Activated CD8-positive, alpha-beta T cell treated with anti-CD3 and anti-CD28 coated beads, Interleukin-2, amount 10 ng/mL, durations not matched to agents 7 days and 5 days (primary cell): Measurements from ENCODE around the gene RDH5. TPM values are rescaled to one million over a fixed set of nuclear protein-coding genes. Genes with fewer than 3 reads are reported as not detected.

Experiments
- ATAC-seq: fragments of 150-1000 bp; cut with Tn5 transposase; one replicate; pipeline ENCODE4 v1.10.0; 2021; ENCODE audit warnings: moderate library complexity
- CTCF ChIA-PET: fragments of 350-600 bp; sonication (Branson Sonifier 250); formaldehyde crosslinking; loops from one replicate; lab custom pipeline; 2021; ENCODE audit warnings: antibody characterized with exemption; lab: Charles Lee
- POLR2A ChIA-PET: fragments of 350-600 bp; sonication (Branson Sonifier 250); formaldehyde crosslinking; loops from one replicate; lab custom pipeline; 2021; ENCODE audit warnings: antibody characterized with exemption; lab: Charles Lee
- DNase-seq: peaks from one replicate; pipeline ENCODE4 v3.0.0-alpha.2; 2020
- H3K27ac Mint-ChIP-seq: one replicate; pipeline ENCODE4 v1.8.0; 2021; ENCODE audit warnings: mild to moderate bottlenecking, mixed read lengths
- H3K27me3 Mint-ChIP-seq: one replicate; pipeline ENCODE4 v1.8.0; 2021; ENCODE audit warnings: low read depth, mixed read lengths
- H3K36me3 Mint-ChIP-seq: one replicate; pipeline ENCODE4 v1.8.0; 2021; ENCODE audit warnings: low read depth, mixed read lengths
- H3K4me1 Mint-ChIP-seq: one replicate; pipeline ENCODE4 v1.8.0; 2021; ENCODE audit warnings: low read depth, mixed read lengths
- H3K4me3 Mint-ChIP-seq: one replicate; pipeline ENCODE4 v1.8.0; 2021; ENCODE audit warnings: mild to moderate bottlenecking, mixed read lengths
- H3K9me3 Mint-ChIP-seq: one replicate; pipeline ENCODE4 v1.8.0; 2022; ENCODE audit warnings: mixed read lengths; ENCODE audit not compliant: insufficient read depth
- total RNA-seq, 2 experiments: library from RNA; stranded (reverse); gene quantifications; one replicate each; pipeline ENCODE4 v1.2.3, GENCODE V29; 2021

Gene RDH5
- total RNA-seq, 2 experiments from 2014 or later = 12.0 to 12.1 TPM

GRCh38 chr12:55742719-55743405 is 22.7 kb downstream of the RDH5 start, which contains the start of gene GDF11:
TSS of gene GDF11 (plus strand) at chr12:55743122. CDS start at chr12:55743317, 195 bp downstream.
- H3K27ac Mint-ChIP-seq = peak within 1 kb of the TSS; percentile 75
- POLR2A ChIA-PET = interaction anchor here (1.0 to 1.8 kb wide), 7 partner anchors 10 to 190 kb away, joined by 3 to 7 read pairs (median 3); partner anchors contain the start of genes DNAJC14, ORMDL2 and SARNP
- H3K36me3 Mint-ChIP-seq = peaks cover 4% of the 10 kb centered on the region
- peaks cover 7% of the 10 kb centered on the region for H3K27me3 Mint-ChIP-seq
- peak within 1 kb of the TSS; percentile 89 for H3K4me3 Mint-ChIP-seq
- CTCF ChIA-PET = interaction anchor here (0.6 to 6.5 kb wide), 15 partner anchors 11 to 298 kb away, joined by 3 to 114 read pairs (median 5); partner anchors contain the start of genes CD63, ORMDL2, PYM1 and SARNP
- no peaks in the 10 kb centered on the region for H3K9me3 Mint-ChIP-seq
- peak; percentile 68 for ATAC-seq
- H3K4me1 Mint-ChIP-seq = peaks cover 46% of the 10 kb centered on the region
- peak; percentile 79 for DNase-seq

DNA sequence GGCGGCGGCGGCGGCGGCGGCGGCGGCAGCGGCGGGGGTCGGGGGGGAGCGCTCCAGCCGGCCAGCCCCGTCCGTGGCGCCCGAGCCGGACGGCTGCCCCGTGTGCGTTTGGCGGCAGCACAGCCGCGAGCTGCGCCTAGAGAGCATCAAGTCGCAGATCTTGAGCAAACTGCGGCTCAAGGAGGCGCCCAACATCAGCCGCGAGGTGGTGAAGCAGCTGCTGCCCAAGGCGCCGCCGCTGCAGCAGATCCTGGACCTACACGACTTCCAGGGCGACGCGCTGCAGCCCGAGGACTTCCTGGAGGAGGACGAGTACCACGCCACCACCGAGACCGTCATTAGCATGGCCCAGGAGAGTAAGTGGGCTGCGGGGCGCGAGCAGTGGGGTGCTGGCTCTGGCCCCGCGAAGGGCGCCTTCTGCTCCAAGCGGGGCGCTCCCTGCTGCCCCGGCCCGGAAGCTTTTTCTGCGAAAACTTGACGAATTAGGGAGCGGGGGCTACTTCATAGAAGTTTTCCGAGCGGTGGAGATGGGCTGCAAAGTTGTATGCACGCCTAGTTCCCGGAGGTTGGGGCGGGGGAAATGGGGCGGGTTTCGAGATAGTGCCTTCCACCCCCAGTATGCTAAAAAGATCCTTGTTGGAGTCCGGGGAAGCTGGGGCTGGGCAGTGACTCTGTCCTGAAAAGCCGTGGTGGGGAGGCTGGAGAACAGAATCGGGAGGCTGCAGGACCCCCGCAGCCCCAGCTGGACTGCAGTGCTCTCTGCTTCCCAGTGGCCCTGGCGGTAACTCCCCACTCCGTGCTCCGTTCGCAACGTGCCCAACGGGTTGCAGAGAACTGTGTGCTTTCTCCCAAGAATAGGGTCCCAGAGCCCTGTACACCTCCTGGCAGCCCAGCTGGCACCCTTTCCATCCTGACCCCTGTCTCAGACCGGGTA is 23.5 kb downstream of the RDH5 start:
- ChIA-PET POLR2A (interaction anchor here (1.1 to 1.8 kb wide), 4 partner anchors 45 to 189 kb away, joined by 3 to 7 read pairs (median 4); partner anchors contain the start of genes DNAJC14, ORMDL2 and SARNP), CTCF (interaction anchor here (0.7 to 4.9 kb wide), 13 partner anchors 10 to 297 kb away, joined by 3 to 16 read pairs (median 5); partner anchors contain the start of genes CD63, ORMDL2 and SARNP)
- Mint-ChIP-seq H3K27me3 (peaks cover 7% of the 10 kb centered on the region), H3K36me3 (peaks cover 4% of the 10 kb centered on the region), H3K9me3 (no peaks in the 10 kb centered on the region), H3K27ac (peak overlapping the region; percentile 75), H3K4me1 (peaks cover 40% of the 10 kb centered on the region), H3K4me3 (peak overlapping the region; percentile 89)
- ATAC-seq (peak; percentile 53), DNase-seq (peak; percentile 67)

DNA sequence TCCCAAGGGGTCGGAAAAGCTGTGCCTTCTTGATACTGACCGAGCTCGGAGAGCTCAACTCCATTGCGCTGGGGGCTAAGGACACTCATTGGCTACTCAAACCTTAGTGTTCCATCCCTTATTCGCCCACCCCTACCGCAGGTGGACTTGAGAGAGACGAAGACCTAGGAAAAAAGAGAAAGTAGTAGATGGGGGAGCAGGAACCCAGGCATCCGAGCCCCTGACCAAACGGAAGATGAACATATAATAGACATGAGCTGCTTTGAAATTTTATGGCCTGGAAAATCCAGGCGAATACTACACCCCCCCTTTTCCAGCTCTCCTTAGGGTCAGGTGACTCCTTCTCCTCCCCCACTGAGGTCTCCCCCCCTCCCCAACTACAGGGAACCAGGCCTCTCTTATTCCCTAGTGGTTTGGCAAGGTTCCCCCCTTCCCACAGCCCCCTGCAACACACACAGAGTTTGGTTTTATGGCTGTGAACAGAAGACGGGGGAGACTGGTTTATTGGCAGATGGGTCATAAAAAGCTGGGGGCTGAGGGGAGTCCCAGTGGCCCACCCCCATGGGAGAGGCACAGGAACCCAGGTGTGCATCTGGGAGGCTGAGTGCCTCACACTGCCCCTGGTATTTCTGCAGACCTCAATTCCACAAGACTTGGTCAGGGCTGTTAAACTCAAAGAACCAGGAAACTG is 24.3 kb downstream of the RDH5 start:
- ChIA-PET POLR2A (interaction anchor here (0.6 to 1.8 kb wide), 6 partner anchors 44 to 248 kb away, joined by 3 to 7 read pairs (median 3); partner anchors contain the start of genes DNAJC14, ORMDL2, RAB5B and SARNP), CTCF (interaction anchor here (0.9 to 4.9 kb wide), 11 partner anchors 10 to 198 kb away, joined by 3 to 16 read pairs (median 5); partner anchors contain the start of genes CD63, ORMDL2 and SARNP)
- ATAC-seq (no peak), DNase-seq (no peak)
- H3K27ac Mint-ChIP-seq = peak overlapping the region; percentile 37
- peaks cover 7% of the 10 kb centered on the region for H3K27me3 Mint-ChIP-seq
- peaks cover 8% of the 10 kb centered on the region for H3K36me3 Mint-ChIP-seq
- H3K9me3 Mint-ChIP-seq = no peaks in the 10 kb centered on the region
- H3K4me1 Mint-ChIP-seq = peaks cover 37% of the 10 kb centered on the region
- peak overlapping the region; percentile 89 for H3K4me3 Mint-ChIP-seq

DNA sequence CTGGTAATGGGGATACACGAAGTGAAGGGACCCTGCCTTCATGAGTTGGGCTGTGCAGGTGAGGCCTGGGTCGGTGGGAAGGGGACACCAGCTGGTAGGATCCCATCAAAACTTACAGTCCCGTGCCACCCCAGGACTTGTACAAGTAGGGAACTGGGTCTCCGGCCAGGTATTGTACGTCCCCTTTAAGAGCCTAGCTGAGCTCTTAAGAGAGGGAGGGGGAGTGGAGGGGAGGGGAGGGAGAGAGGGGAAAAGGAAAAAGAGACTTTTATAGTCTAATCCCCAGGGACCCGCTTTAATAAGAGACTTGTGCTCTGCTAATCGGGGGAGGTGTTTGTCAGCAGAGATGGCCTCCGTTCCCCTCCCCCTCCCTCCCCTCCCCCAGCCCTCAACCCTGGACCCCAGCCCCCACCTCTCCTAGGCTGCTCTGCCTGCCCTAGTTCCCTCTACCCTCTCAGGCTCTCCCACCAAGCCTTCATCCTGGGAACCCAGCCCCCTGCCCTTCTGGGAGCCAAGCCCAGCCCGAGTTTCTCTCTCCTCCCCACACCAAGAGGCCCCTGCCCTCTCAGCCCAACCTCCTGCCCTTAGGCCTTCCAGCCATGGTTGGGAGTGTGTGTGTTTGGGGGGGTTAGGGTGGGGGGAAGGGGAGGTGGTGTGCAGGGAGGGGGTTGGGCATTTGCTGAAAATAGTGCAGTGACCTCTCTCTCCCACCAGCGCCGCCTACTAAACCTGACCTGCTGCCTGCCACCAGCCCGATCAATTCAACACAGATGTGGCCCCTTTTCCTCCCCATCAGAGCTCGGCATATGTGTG is 25.4 kb downstream of the RDH5 start:
- H3K27ac Mint-ChIP-seq = no peak overlapping the region
- H3K27me3 Mint-ChIP-seq = peaks cover 7% of the 10 kb centered on the region
- DNase-seq (no peak), ATAC-seq (no peak)
- peaks cover 37% of the 10 kb centered on the region for H3K4me1 Mint-ChIP-seq
- POLR2A ChIA-PET = interaction anchor here (0.6 to 1.1 kb wide), 3 partner anchors 17 to 247 kb away, joined by 3 read pairs; partner anchors contain the start of gene RAB5B
- H3K4me3 Mint-ChIP-seq = peak overlapping the region; percentile 89
- H3K9me3 Mint-ChIP-seq = no peaks in the 10 kb centered on the region
- peaks cover 11% of the 10 kb centered on the region for H3K36me3 Mint-ChIP-seq
- CTCF ChIA-PET = interaction anchor here (0.9 to 4.9 kb wide), 7 partner anchors 9 to 195 kb away, joined by 3 to 16 read pairs (median 4); no protein-coding TSS in a partner anchor

GRCh38 chr12:55746174-55746912 is 26.1 kb downstream of the RDH5 start:
- Mint-ChIP-seq H3K36me3 (peaks cover 18% of the 10 kb centered on the region), H3K4me3 (no peak overlapping the region), H3K4me1 (peaks cover 34% of the 10 kb centered on the region), H3K27ac (peak overlapping the region; percentile 9), H3K9me3 (no peaks in the 10 kb centered on the region), H3K27me3 (peaks cover 7% of the 10 kb centered on the region)
- POLR2A ChIA-PET = interaction anchor here (0.7 to 1.0 kb wide), 2 partner anchors 16 to 21 kb away, joined by 3 read pairs; no protein-coding TSS in a partner anchor
- CTCF ChIA-PET = interaction anchor here (1.0 to 4.9 kb wide), 8 partner anchors 8 to 193 kb away, joined by 3 to 28 read pairs (median 6); partner anchors contain the start of genes ORMDL2 and SARNP
- no peak for ATAC-seq
- no peak for DNase-seq

GRCh38 chr12:55746913-55747231 is 26.7 kb downstream of the RDH5 start:
- peaks cover 31% of the 10 kb centered on the region for H3K4me1 Mint-ChIP-seq
- ATAC-seq = no peak
- ChIA-PET POLR2A (interaction anchor here (0.7 kb wide), 1 partner anchor 21 kb away, joined by 3 read pairs; no protein-coding TSS in a partner anchor), CTCF (interaction anchor here (1.0 to 4.9 kb wide), 7 partner anchors 8 to 193 kb away, joined by 3 to 28 read pairs (median 6); partner anchors contain the start of genes ORMDL2 and SARNP)
- no peak overlapping the region for H3K4me3 Mint-ChIP-seq
- DNase-seq = no peak
- H3K9me3 Mint-ChIP-seq = no peaks in the 10 kb centered on the region
- peaks cover 19% of the 10 kb centered on the region for H3K36me3 Mint-ChIP-seq
- H3K27me3 Mint-ChIP-seq = peaks cover 5% of the 10 kb centered on the region
- H3K27ac Mint-ChIP-seq = no peak overlapping the region

DNA sequence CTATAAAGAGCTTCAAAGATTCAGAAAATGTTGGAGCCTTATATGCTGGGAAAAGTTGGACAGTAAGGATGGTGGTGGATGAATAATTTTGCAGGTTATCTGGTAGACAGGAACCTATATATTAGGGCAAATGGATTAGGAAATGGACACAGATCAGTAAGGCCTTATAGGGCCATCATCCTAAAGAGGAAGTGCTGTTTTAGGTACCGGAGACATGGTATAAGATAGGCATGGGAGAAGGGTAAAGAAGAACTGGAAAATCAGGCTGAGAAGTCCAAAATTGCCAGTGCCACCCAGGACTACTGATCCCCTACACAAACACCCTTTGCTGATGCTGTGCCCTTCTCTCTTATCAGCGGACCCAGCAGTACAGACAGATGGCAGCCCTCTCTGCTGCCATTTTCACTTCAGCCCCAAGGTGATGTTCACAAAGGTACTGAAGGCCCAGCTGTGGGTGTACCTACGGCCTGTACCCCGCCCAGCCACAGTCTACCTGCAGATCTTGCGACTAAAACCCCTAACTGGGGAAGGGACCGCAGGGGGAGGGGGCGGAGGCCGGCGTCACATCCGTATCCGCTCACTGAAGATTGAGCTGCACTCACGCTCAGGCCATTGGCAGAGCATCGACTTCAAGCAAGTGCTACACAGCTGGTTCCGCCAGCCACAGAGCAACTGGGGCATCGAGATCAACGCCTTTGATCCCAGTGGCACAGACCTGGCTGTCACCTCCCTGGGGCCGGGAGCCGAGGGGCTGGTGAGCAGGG is 28.2 kb downstream of the RDH5 start:
- Mint-ChIP-seq H3K4me1 (peaks cover 22% of the 10 kb centered on the region), H3K27ac (no peak overlapping the region), H3K9me3 (no peaks in the 10 kb centered on the region), H3K36me3 (peaks cover 33% of the 10 kb centered on the region), H3K27me3 (no peaks in the 10 kb centered on the region), H3K4me3 (no peak overlapping the region)
- no peak for DNase-seq
- ChIA-PET CTCF (interaction anchor here (0.8 to 4.9 kb wide), 7 partner anchors 10 to 356 kb away, joined by 3 to 28 read pairs (median 6); partner anchors contain the start of genes ORMDL2, PA2G4 and SARNP), POLR2A (interaction anchor here (0.8 kb wide), 1 partner anchor 249 kb away, joined by 3 read pairs; the partner anchor contains the start of gene SUOX)
- ATAC-seq = no peak

DNA sequence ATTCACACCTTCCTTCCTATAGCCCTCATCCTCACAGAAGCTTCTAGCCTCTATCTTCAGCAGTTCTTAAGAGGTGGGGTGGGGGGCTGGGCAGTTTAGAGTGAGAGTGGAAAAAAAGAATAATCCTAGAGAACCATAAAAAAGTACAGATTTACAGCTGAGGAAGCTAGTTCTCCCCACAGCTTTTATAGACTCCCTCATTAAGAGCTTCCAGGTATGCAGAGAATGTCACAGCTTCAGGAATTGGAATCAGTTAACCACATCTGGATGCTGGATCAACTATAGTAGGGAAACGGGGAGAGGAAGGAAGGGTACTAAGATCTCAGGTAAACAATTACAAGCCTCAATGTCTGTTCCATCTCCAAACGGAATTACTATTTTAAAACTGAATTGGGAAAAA is 35.1 kb downstream of the RDH5 start:
- DNase-seq (no peak), ATAC-seq (no peak)
- no peaks in the 10 kb centered on the region for H3K27me3 Mint-ChIP-seq
- ChIA-PET POLR2A (interaction anchor here (0.6 kb wide), 1 partner anchor 17 kb away, joined by 3 read pairs; no protein-coding TSS in a partner anchor), CTCF (interaction anchor here (1.1 to 2.6 kb wide), 3 partner anchors 13 to 240 kb away, joined by 3 to 22 read pairs (median 5); no protein-coding TSS in a partner anchor)
- H3K4me3 Mint-ChIP-seq = no peak overlapping the region
- no peaks in the 10 kb centered on the region for H3K9me3 Mint-ChIP-seq
- H3K4me1 Mint-ChIP-seq = no peaks in the 10 kb centered on the region
- H3K36me3 Mint-ChIP-seq = peaks cover 67% of the 10 kb centered on the region
- H3K27ac Mint-ChIP-seq = no peak overlapping the region

GRCh38 chr12:55757701-55758100 is 37.5 kb downstream of the RDH5 start:
- H3K4me3 Mint-ChIP-seq = no peak overlapping the region
- H3K36me3 Mint-ChIP-seq = peaks cover 64% of the 10 kb centered on the region
- ChIA-PET POLR2A (interaction anchor here (0.8 kb wide), 1 partner anchor 15 kb away, joined by 3 read pairs; no protein-coding TSS in a partner anchor), CTCF (interaction anchor here (0.6 to 2.4 kb wide), 7 partner anchors 8 to 67 kb away, joined by 3 to 8 read pairs (median 3); no protein-coding TSS in a partner anchor)
- ATAC-seq = no peak
- H3K9me3 Mint-ChIP-seq = no peaks in the 10 kb centered on the region
- H3K4me1 Mint-ChIP-seq = no peaks in the 10 kb centered on the region
- H3K27me3 Mint-ChIP-seq = no peaks in the 10 kb centered on the region
- no peak overlapping the region for H3K27ac Mint-ChIP-seq
- no peak for DNase-seq
